CD8-positive, alpha-beta memory T cell (primary cell): Measurements from ENCODE around the gene DIP2A. TPM values are rescaled to one million over a fixed set of nuclear protein-coding genes. Genes with fewer than 3 reads are reported as not detected.

Experiments used
- CTCF ChIA-PET: fragments of 350-600 bp; sonication (Branson Sonifier 250); formaldehyde crosslinking; loops from one replicate; lab custom pipeline; 2021; ENCODE audit warnings: antibody characterized with exemption; lab: Charles Lee
- POLR2A ChIA-PET: fragments of 350-600 bp; sonication (Branson Sonifier 250); formaldehyde crosslinking; loops from one replicate; lab custom pipeline; 2021; ENCODE audit warnings: antibody characterized with exemption; lab: Charles Lee
- DNase-seq, 5 donors: peaks; one replicate each; pipeline versions ENCODE4 v3.0.0 to v3.0.0-alpha.2; 2020 to 2022; ENCODE audit warnings: mixed read lengths in 1 of 5
- H3K27ac ChIP-seq: one replicate; pipeline ENCODE4 v1.7.0; 2013; ENCODE audit warnings: low read depth, mild to moderate bottlenecking, low read length, moderate library complexity
- H3K27me3 ChIP-seq: 2 replicates; pipeline ENCODE4 v1.7.0; 2013; ENCODE audit warnings: low read length, mild to moderate bottlenecking; ENCODE audit not compliant: insufficient read depth, poor library complexity, severe bottlenecking
- H3K36me3 ChIP-seq: 2 replicates; pipeline ENCODE4 v1.7.0; 2013; ENCODE audit warnings: mild to moderate bottlenecking, low read length, moderate library complexity; ENCODE audit not compliant: insufficient read depth
- H3K4me1 ChIP-seq: 2 replicates; pipeline ENCODE4 v1.7.0; 2013; ENCODE audit warnings: mild to moderate bottlenecking, low read length, moderate library complexity; ENCODE audit not compliant: insufficient read depth
- H3K4me3 ChIP-seq: 2 replicates; pipeline ENCODE4 v1.7.0; 2013; ENCODE audit warnings: mild to moderate bottlenecking, low read length
- H3K9me3 ChIP-seq: 2 replicates; pipeline ENCODE4 v1.7.0; 2013; ENCODE audit warnings: mild to moderate bottlenecking, low read length
- H3K27ac Mint-ChIP-seq, 8 donors: one replicate each; pipeline ENCODE4 v1.8.0; 2020 to 2021; ENCODE audit warnings: mixed read lengths in 8 of 8, mild to moderate bottlenecking in 6 of 8, inconsistent platforms in 3 of 8, moderate library complexity in 3 of 8
- H3K27me3 Mint-ChIP-seq, 2 donors: one replicate each; pipeline ENCODE4 v1.8.0; 2020 to 2021; ENCODE audit warnings: mixed read lengths in 2 of 2, mild to moderate bottlenecking in 1 of 2, moderate library complexity in 1 of 2
- H3K36me3 Mint-ChIP-seq, 3 donors: one replicate each; pipeline ENCODE4 v1.8.0; 2020 to 2021; ENCODE audit warnings: mixed read lengths in 3 of 3, inconsistent platforms in 1 of 3, mild to moderate bottlenecking in 1 of 3
- H3K4me1 Mint-ChIP-seq, 3 donors: one replicate each; pipeline ENCODE4 v1.8.0; 2020 to 2021; ENCODE audit warnings: mixed read lengths in 3 of 3, inconsistent platforms in 1 of 3, mild to moderate bottlenecking in 1 of 3
- H3K4me3 Mint-ChIP-seq, 7 donors: one replicate each; pipeline ENCODE4 v1.8.0; 2020 to 2021; ENCODE audit warnings: mixed read lengths in 7 of 7, mild to moderate bottlenecking in 6 of 7, moderate library complexity in 4 of 7, inconsistent platforms in 2 of 7
- H3K9me3 Mint-ChIP-seq, 5 donors: one replicate each; pipeline ENCODE4 v1.8.0; 2020 to 2022; ENCODE audit warnings: mixed read lengths in 5 of 5, mild to moderate bottlenecking in 3 of 5, moderate library complexity in 2 of 5, inconsistent platforms in 1 of 5
- polyA plus RNA-seq: library from polyadenylated mRNA; unstranded; fragments of 300-500 nt; fragmentation: Illumina TruSeq; gene quantifications from one replicate; pipeline ENCODE4 v1.2.3, GENCODE V29; 2021
- total RNA-seq, 2 experiments: library from RNA; stranded (reverse); gene quantifications; one replicate each; pipeline ENCODE4 v1.2.3, GENCODE V29; 2021

The DIP2A gene
- total and polyA plus RNA-seq, 3 experiments from 2014 or later: 29.7 to 32.6 (median 29.9) TPM

DNA sequence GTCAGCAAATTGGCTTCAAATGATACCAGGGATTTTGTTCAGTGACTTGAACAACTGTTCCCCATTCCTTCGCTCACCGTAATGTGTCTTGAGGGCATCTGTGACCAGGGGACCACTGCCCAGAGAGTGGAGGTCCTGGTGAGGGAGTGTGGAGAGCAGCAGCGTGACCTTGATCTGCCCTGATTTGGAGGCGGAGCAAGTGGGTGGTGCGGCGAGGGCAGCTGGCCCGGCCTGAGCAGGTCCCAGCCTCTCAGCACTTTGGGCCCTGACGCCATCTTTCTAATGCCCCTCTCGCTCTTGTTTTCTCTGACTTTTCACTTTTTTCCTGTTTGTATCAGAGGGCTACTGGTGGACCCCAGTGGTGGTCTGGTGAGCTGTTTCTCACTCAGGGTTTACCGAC is 31.1 kb downstream of the DIP2A start:
- Mint-ChIP-seq H3K27ac (peak overlapping the region in 6 of 8 donors; percentile 1 to 94 (median 59)), H3K4me1 (peaks cover 27 to 32% (median 27%) of the 10 kb centered on the region in 3 donors), H3K27me3 (no peaks in the 10 kb centered on the region), H3K4me3 (no peak overlapping the region), H3K36me3 (peaks cover 24 to 90% (median 26%) of the 10 kb centered on the region in 3 donors), H3K9me3 (no peaks in the 10 kb centered on the region)
- ChIA-PET POLR2A (no interaction called here), CTCF (no interaction called here)
- H3K36me3 ChIP-seq: peaks cover 45% of the 10 kb centered on the region
- no peak for DNase-seq
- H3K4me3 ChIP-seq: no peak overlapping the region
- H3K27me3 ChIP-seq: no peaks in the 10 kb centered on the region
- no peaks in the 10 kb centered on the region for H3K4me1 ChIP-seq
- no peaks in the 10 kb centered on the region for H3K9me3 ChIP-seq
- H3K27ac ChIP-seq: no peak overlapping the region

DNA sequence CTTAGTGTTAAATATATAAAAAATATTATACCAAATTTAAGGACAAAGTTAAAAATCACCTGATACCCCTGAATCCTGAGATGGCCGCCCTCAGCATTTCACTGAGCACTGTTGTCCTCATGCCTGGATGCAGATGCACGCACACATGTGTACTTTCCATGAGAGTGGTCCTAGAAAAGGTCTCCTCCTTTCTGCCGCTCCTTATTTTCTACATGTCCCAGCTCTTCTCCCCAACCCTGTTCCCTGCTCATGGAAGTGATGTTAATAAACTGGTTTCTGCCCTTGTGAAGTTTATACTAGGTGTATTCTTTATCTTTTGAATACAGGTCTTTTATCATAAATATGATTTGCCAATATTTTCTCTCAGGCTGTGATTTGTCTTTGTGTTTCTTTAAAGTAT is 32.9 kb downstream of the DIP2A start:
- H3K9me3 ChIP-seq: no peaks in the 10 kb centered on the region
- CTCF ChIA-PET: no interaction called here
- Mint-ChIP-seq H3K27ac (peak overlapping the region in 4 of 8 donors; percentile 1 to 33 (median 16)), H3K27me3 (no peaks in the 10 kb centered on the region), H3K4me1 (peaks cover 28 to 35% (median 28%) of the 10 kb centered on the region in 3 donors), H3K9me3 (no peaks in the 10 kb centered on the region), H3K4me3 (no peak overlapping the region), H3K36me3 (peaks cover 22 to 89% (median 29%) of the 10 kb centered on the region in 3 donors)
- H3K27ac ChIP-seq: no peak overlapping the region
- no peaks in the 10 kb centered on the region for H3K4me1 ChIP-seq
- H3K36me3 ChIP-seq: peaks cover 42% of the 10 kb centered on the region
- no peak overlapping the region for H3K4me3 ChIP-seq
- POLR2A ChIA-PET: no interaction called here
- no peaks in the 10 kb centered on the region for H3K27me3 ChIP-seq
- no peak for DNase-seq

DNA sequence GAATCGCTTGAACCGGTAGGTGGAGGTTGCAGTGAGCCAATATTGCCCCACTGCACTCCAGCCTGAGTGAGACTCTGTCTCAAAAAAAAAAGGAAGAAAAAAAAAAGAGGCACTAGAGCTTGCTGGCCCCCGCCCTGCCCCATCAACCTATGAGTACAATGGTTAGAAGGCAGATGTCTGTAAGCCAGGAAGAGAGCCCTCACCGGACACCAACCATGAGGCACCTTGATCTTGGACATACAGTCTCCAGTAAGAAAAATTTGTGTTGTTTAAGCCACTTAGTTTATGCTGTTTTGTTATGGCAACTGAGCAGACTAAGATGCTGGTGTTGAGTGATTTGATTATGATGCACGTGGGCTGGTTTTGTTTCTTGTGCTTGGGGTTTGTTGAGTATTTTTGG is 34.2 kb downstream of the DIP2A start:
- Histone ChIP-seq H3K27me3 (no peaks in the 10 kb centered on the region), H3K9me3 (no peaks in the 10 kb centered on the region), H3K36me3 (peaks cover 44% of the 10 kb centered on the region), H3K4me1 (no peaks in the 10 kb centered on the region), H3K27ac (no peak overlapping the region), H3K4me3 (no peak overlapping the region)
- CTCF ChIA-PET: no interaction called here
- Mint-ChIP-seq H3K9me3 (no peaks in the 10 kb centered on the region), H3K4me1 (peaks cover 23 to 28% (median 26%) of the 10 kb centered on the region in 3 donors), H3K27me3 (no peaks in the 10 kb centered on the region), H3K4me3 (no peak overlapping the region), H3K27ac (peak overlapping the region in 4 of 8 donors; percentile 3 to 61 (median 17)), H3K36me3 (peaks cover 22 to 89% (median 31%) of the 10 kb centered on the region in 3 donors)
- DNase-seq: no peak
- POLR2A ChIA-PET: no interaction called here

DNA sequence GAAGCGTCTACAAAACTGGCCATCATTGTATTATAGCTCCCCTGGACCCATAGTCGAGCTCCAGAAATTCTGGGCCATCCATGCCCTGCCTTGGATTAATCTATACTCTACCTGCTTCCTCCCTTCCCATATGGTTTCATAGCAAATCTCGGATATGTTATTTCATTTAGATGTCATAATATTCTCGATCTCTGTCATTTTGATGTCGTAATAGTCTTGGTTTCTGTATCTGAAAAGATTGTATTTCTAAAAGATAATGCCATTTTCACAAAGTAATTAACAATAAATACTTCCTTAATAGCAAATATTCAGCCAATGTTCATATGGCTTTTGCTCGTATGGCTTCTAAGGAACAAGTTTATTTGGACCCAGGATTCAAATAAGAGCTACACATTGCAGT is 35.1 kb downstream of the DIP2A start:
- CTCF ChIA-PET: no interaction called here

DNA sequence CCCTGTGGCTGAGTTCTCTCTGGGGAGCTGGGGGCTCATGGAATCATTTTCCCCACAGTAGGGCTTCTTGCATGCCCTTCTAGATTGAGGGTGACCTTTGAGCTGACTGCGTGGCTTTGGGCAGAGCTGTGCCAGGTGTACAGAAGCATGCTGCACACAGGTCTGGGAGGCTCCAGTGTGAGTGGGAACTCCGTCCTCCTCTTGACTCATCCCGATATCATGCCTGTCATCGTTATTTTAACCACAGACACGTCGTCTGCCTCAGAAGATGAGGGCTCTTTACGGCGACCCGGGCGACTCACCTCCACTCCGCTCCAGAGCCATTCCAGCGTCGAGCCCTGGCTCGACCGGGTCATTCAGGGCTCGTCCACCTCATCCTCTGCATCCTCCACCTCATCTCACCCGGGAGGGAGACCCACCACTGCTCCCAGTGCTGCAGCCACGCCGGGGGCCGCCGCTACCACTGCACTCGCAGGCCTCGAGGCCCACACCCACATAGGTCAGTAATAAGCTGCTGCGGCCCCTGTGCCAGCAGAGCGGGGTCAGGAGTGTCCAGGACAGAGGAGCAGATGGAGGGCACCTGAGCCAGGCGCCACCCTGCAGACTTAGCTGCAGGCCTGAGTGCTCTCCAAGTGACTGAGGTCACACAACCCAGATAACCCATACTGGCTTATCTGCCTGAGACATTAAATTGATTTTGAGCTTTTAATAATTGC is 39.8 kb downstream of the DIP2A start:
- no peak overlapping the region for H3K4me3 Mint-ChIP-seq
- H3K4me1 ChIP-seq: peaks cover 13% of the 10 kb centered on the region
- H3K27me3 Mint-ChIP-seq: no peaks in the 10 kb centered on the region
- no peak for DNase-seq
- H3K36me3 ChIP-seq: peaks cover 24% of the 10 kb centered on the region
- peaks cover 35 to 40% (median 39%) of the 10 kb centered on the region in 3 donors for H3K4me1 Mint-ChIP-seq
- no peak overlapping the region for H3K4me3 ChIP-seq
- H3K9me3 ChIP-seq: no peaks in the 10 kb centered on the region
- ChIA-PET CTCF (no interaction called here), POLR2A (interaction anchor here (0.6 kb wide), 1 partner anchor 525 kb away, joined by 16 read pairs; no protein-coding TSS in a partner anchor)
- H3K27ac Mint-ChIP-seq: peak overlapping the region in 4 of 8 donors; percentile 33 to 85 (median 61)
- peaks cover 12 to 72% (median 24%) of the 10 kb centered on the region in 3 donors for H3K36me3 Mint-ChIP-seq
- H3K9me3 Mint-ChIP-seq: no peaks in the 10 kb centered on the region
- no peaks in the 10 kb centered on the region for H3K27me3 ChIP-seq
- no peak overlapping the region for H3K27ac ChIP-seq

More for the DNA sequence above, 35.1 kb downstream of the DIP2A start:
- no peak for DNase-seq
- Histone ChIP-seq H3K27me3 (no peaks in the 10 kb centered on the region), H3K4me3 (no peak overlapping the region), H3K9me3 (no peaks in the 10 kb centered on the region), H3K4me1 (no peaks in the 10 kb centered on the region), H3K36me3 (peaks cover 44% of the 10 kb centered on the region), H3K27ac (no peak overlapping the region)
- POLR2A ChIA-PET: no interaction called here
- H3K27ac Mint-ChIP-seq: peak overlapping the region in 5 of 8 donors; percentile 26 to 84 (median 62)
- H3K4me3 Mint-ChIP-seq: no peak overlapping the region
- no peaks in the 10 kb centered on the region for H3K27me3 Mint-ChIP-seq
- H3K9me3 Mint-ChIP-seq: no peaks in the 10 kb centered on the region
- peaks cover 22 to 90% (median 33%) of the 10 kb centered on the region in 3 donors for H3K36me3 Mint-ChIP-seq
- H3K4me1 Mint-ChIP-seq: peaks cover 16 to 23% (median 16%) of the 10 kb centered on the region in 3 donors

DNA sequence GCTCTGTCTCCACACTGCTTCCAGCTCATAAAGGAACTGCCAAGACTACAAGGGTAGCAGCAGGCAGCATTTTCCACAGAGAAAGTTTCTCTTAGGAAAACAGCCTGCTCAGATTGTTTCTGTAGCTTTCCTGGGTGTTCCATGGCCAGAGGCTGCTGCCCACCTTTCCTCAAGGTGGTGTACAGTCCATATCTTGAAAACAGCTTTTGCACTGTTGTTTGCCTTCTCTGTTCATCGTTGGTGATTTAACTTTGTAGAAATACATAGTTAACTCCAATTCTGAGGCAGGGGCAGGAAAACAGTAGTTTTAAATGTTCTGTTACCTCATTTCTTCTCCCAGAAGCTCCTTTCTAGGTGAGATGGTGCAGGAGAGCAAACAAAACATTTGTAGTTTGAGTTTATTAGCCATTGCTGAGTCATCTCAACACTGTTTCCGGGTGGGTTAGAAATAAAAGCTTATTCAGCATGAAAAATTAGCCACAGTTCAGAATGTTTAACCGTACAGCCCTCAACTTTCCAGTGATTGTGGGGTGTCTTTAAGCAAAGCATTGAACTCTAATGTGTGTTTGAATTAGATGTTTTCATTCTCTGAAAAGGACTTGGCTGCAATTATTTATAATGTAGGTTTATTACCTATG is 41.7 kb downstream of the DIP2A start:
- H3K4me1 Mint-ChIP-seq: peaks cover 29 to 48% (median 40%) of the 10 kb centered on the region in 3 donors
- Histone ChIP-seq H3K27ac (peak overlapping the region; percentile 39), H3K36me3 (peaks cover 22% of the 10 kb centered on the region), H3K9me3 (no peaks in the 10 kb centered on the region), H3K4me3 (no peak overlapping the region), H3K4me1 (peaks cover 13% of the 10 kb centered on the region), H3K27me3 (no peaks in the 10 kb centered on the region)
- peaks cover 0 to 70% (median 19%) of the 10 kb centered on the region in 3 donors for H3K36me3 Mint-ChIP-seq
- H3K27ac Mint-ChIP-seq: peak overlapping the region; percentile 36 to 90 (median 64)
- H3K27me3 Mint-ChIP-seq: no peaks in the 10 kb centered on the region
- H3K9me3 Mint-ChIP-seq: no peaks in the 10 kb centered on the region
- peak overlapping the region in 4 of 7 donors; percentile 15 to 43 (median 22) for H3K4me3 Mint-ChIP-seq
- CTCF ChIA-PET: interaction anchor here (0.9 to 2.0 kb wide), 4 partner anchors 32 to 174 kb away, joined by 3 to 10 read pairs (median 4); a partner anchor contains a TSS
- peak in 2 of 5 donors; percentile 5 to 10 for DNase-seq
- POLR2A ChIA-PET: interaction anchor here (0.6 kb wide), 1 partner anchor 258 kb away, joined by 3 read pairs; no protein-coding TSS in a partner anchor

DNA sequence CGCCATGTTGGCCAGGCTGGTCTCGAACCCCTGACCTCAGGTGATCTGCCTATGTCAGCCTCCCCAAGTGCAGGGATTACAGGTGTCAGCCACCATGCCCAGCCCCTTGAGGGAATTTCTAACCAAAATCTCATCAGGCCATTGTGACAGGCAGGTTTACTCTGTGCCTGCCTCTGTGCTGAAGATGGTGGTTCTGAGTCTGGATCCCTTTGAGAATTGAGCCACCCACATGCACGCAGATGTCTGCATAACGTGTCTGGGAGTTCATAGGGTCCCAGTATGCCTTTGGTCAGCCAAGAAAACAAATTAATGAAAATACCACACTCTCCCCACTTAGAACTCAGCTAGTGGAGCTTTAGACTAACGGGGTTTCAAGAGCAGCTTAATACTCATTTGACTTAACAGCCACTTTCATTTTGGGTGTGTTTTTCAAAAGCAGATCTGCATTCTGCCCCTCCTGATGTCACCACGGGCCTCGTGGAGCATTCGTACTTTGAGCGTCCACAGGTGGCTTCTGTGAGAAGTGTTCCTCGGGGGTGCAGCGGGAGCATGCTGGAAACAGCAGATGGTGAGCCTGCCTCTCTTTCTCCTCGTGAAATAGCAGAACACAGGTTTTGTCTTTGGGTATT is 45.3 kb downstream of the DIP2A start:
- H3K9me3 ChIP-seq: no peaks in the 10 kb centered on the region
- peaks cover 13% of the 10 kb centered on the region for H3K4me1 ChIP-seq
- no peak overlapping the region for H3K4me3 ChIP-seq
- H3K27me3 Mint-ChIP-seq: no peaks in the 10 kb centered on the region
- peaks cover 0 to 60% (median 17%) of the 10 kb centered on the region in 3 donors for H3K36me3 Mint-ChIP-seq
- CTCF ChIA-PET: no interaction called here
- H3K36me3 ChIP-seq: peaks cover 18% of the 10 kb centered on the region
- H3K27me3 ChIP-seq: no peaks in the 10 kb centered on the region
- no peak overlapping the region for H3K27ac ChIP-seq
- POLR2A ChIA-PET: no interaction called here
- H3K4me3 Mint-ChIP-seq: peak overlapping the region in 5 of 7 donors; percentile 27 to 73 (median 48)
- H3K27ac Mint-ChIP-seq: peak overlapping the region; percentile 63 to 93 (median 74)
- no peaks in the 10 kb centered on the region for H3K9me3 Mint-ChIP-seq
- peaks cover 38 to 51% (median 40%) of the 10 kb centered on the region in 3 donors for H3K4me1 Mint-ChIP-seq
- peak in 1 of 5 donors; percentile 51 for DNase-seq
